ENCODE measurements around the gene CDK11B. TPM values are rescaled to one million over a fixed set of nuclear protein-coding genes. Genes with fewer than 3 reads are reported as not detected.

The CDK11B gene
- total RNA-seq, 1 donor: 5.8 TPM

- Histone ChIP-seq H3K4me3 (ENCODE audit: insufficient read depth, low read length) (no peak overlapping the region), H3K27ac (ENCODE audit: low read depth, low read length) (no peak overlapping the region), H3K79me2 (ENCODE audit: insufficient read depth, low read length) (peaks cover 31% of the 10 kb centered on the region), H4K20me1 (ENCODE audit: insufficient read depth, low read length) (peaks cover 32% of the 10 kb centered on the region), H2AFZ (ENCODE audit: low read length) (no peak overlapping the region), H3K27me3 (ENCODE audit: insufficient read depth, low read length) (no peaks in the 10 kb centered on the region), H3K4me1 (ENCODE audit: insufficient read depth, low read length) (peaks cover 11% of the 10 kb centered on the region), H3K36me3 (ENCODE audit: insufficient read depth, low read length) (peaks cover 4% of the 10 kb centered on the region), H3K4me2 (ENCODE audit: insufficient read depth, low read length) (no peak overlapping the region), H3K9me3 (ENCODE audit: low read depth, low read length) (no peaks in the 10 kb centered on the region)
- DNase-seq (ENCODE audit: insufficient read length, low spot score, missing footprints): peak; percentile 91
- peak; percentile 23 for TF ChIP-seq CTCF (IDR thresholded peaks at IDR 0.05; ENCODE audit: extremely low read depth, low read depth, low read length)
Measured at GRCh38 chr1:1619917-1620361, 38.9 kb downstream of the CDK11B start.

- Histone ChIP-seq H3K4me1 (ENCODE audit: insufficient read depth, low read length) (peaks cover 23% of the 10 kb centered on the region), H3K27ac (ENCODE audit: low read depth, low read length) (no peak overlapping the region), H3K4me2 (ENCODE audit: insufficient read depth, low read length) (no peak overlapping the region), H3K9me3 (ENCODE audit: low read depth, low read length) (no peaks in the 10 kb centered on the region), H3K27me3 (ENCODE audit: insufficient read depth, low read length) (no peaks in the 10 kb centered on the region), H2AFZ (ENCODE audit: low read length) (no peak overlapping the region), H3K79me2 (ENCODE audit: insufficient read depth, low read length) (peaks cover 40% of the 10 kb centered on the region), H4K20me1 (ENCODE audit: insufficient read depth, low read length) (peaks cover 46% of the 10 kb centered on the region), H3K4me3 (ENCODE audit: insufficient read depth, low read length) (no peak overlapping the region), H3K36me3 (ENCODE audit: insufficient read depth, low read length) (peaks cover 4% of the 10 kb centered on the region)
- no peak for TF ChIP-seq CTCF (IDR thresholded peaks at IDR 0.05; ENCODE audit: extremely low read depth, low read depth, low read length)
- DNase-seq (ENCODE audit: insufficient read length, low spot score, missing footprints): peak; percentile 89
Measured at GRCh38 chr1:1618396-1619068, 40.3 kb downstream of the CDK11B start.

GRCh38 chr1:1617925-1618324 is 40.9 kb downstream of the CDK11B start:
- Histone ChIP-seq H3K4me2 (ENCODE audit: insufficient read depth, low read length) (no peak overlapping the region), H3K79me2 (ENCODE audit: insufficient read depth, low read length) (peaks cover 41% of the 10 kb centered on the region), H3K9me3 (ENCODE audit: low read depth, low read length) (no peaks in the 10 kb centered on the region), H3K27me3 (ENCODE audit: insufficient read depth, low read length) (no peaks in the 10 kb centered on the region), H3K4me3 (ENCODE audit: insufficient read depth, low read length) (no peak overlapping the region), H2AFZ (ENCODE audit: low read length) (no peak overlapping the region), H3K36me3 (ENCODE audit: insufficient read depth, low read length) (peaks cover 4% of the 10 kb centered on the region), H3K27ac (ENCODE audit: low read depth, low read length) (no peak overlapping the region), H4K20me1 (ENCODE audit: insufficient read depth, low read length) (peaks cover 47% of the 10 kb centered on the region), H3K4me1 (ENCODE audit: insufficient read depth, low read length) (peaks cover 23% of the 10 kb centered on the region)
- no peak for DNase-seq (ENCODE audit: insufficient read length, low spot score, missing footprints)
- TF ChIP-seq CTCF (IDR thresholded peaks at IDR 0.05; ENCODE audit: extremely low read depth, low read depth, low read length): no peak

- Histone ChIP-seq H3K4me1 (ENCODE audit: insufficient read depth, low read length) (peaks cover 23% of the 10 kb centered on the region), H3K4me2 (ENCODE audit: insufficient read depth, low read length) (peak overlapping the region; percentile 94), H3K27ac (ENCODE audit: low read depth, low read length) (no peak overlapping the region), H2AFZ (ENCODE audit: low read length) (no peak overlapping the region), H3K4me3 (ENCODE audit: insufficient read depth, low read length) (peak overlapping the region; percentile 97), H4K20me1 (ENCODE audit: insufficient read depth, low read length) (peaks cover 46% of the 10 kb centered on the region), H3K9me3 (ENCODE audit: low read depth, low read length) (no peaks in the 10 kb centered on the region), H3K27me3 (ENCODE audit: insufficient read depth, low read length) (no peaks in the 10 kb centered on the region), H3K79me2 (ENCODE audit: insufficient read depth, low read length) (peaks cover 41% of the 10 kb centered on the region), H3K36me3 (ENCODE audit: insufficient read depth, low read length) (peaks cover 4% of the 10 kb centered on the region)
- no peak for TF ChIP-seq CTCF (IDR thresholded peaks at IDR 0.05; ENCODE audit: extremely low read depth, low read depth, low read length)
- no peak for DNase-seq (ENCODE audit: insufficient read length, low spot score, missing footprints)
Measured at GRCh38 chr1:1617516-1617915, 41.3 kb downstream of the CDK11B start.

All from osteoblast (primary cell).